HEK293 (cell line): ENCODE data around the gene NAPB.

Experiments used
- CTCF ChIA-PET: fragments of 350-600 bp; formaldehyde crosslinking; extraction: SDS; loops from one replicate; lab custom pipeline; 2021; ENCODE audit warnings: antibody characterized with exemption; lab: Yijun Ruan, JAX
- POLR2A ChIA-PET: fragments of 300-600 bp; formaldehyde crosslinking; extraction: SDS; loops from one replicate; lab custom pipeline; 2020; ENCODE audit warnings: antibody characterized with exemption, inconsistent platforms; lab: Yijun Ruan, JAX
- H3K27ac ChIP-seq: fragments of 200-500 bp; sonication (Bioruptor generic); 2 replicates; pipeline ENCODE4 v1.5.1; 2014; ENCODE audit warnings: low read depth, low read length, control low read depth, inconsistent platforms; ENCODE audit errors: extremely low read depth
- H3K36me3 ChIP-seq, 2 experiments: fragments of 200-500 bp in 1 of 2; sonication (Bioruptor generic) in 1 of 2; 1 replicate in 1 of 2; 2 replicates in 1 of 2; pipeline ENCODE4 v1.5.1; 2014 to 2017; ENCODE audit warnings: inconsistent platforms in 2 of 2, low read length in 2 of 2; ENCODE audit not compliant: control insufficient read depth in 2 of 2, insufficient read depth in 1 of 2
- H3K4me1 ChIP-seq: fragments of 200-500 bp; sonication (Bioruptor generic); 2 replicates; pipeline ENCODE4 v1.5.1; 2014; ENCODE audit warnings: mild to moderate bottlenecking, low read length, inconsistent platforms; ENCODE audit not compliant: control insufficient read depth, insufficient read depth
- H3K4me3 ChIP-seq: 2 replicates; pipeline ENCODE4 v1.5.1; 2011; ENCODE audit warnings: low read depth, mild to moderate bottlenecking, control low read depth, low read length, moderate library complexity
- H3K9me3 ChIP-seq: fragments of 200-500 bp; sonication (Bioruptor generic); 2 replicates; pipeline ENCODE4 v1.5.1; 2014; ENCODE audit warnings: low read depth, low read length, inconsistent platforms; ENCODE audit not compliant: control insufficient read depth, insufficient read depth
- CTCF ChIP-seq: fragments of 450-650 bp; formaldehyde crosslinking; IDR thresholded peaks from 2 replicates; pipeline ENCODE4 v1.5.1; 2016; ENCODE audit warnings: missing biosample characterization, missing genetic modification characterization
- GLI4 ChIP-seq: fragments of 450-650 bp; formaldehyde crosslinking; IDR thresholded peaks from 2 replicates; pipeline ENCODE4 v1.5.1; 2016; ENCODE audit warnings: missing biosample characterization, missing genetic modification characterization
- HOXA7 ChIP-seq: sonication (generic); formaldehyde crosslinking; IDR thresholded peaks from 2 replicates; pipeline ENCODE4 v1.8.1; 2022; ENCODE audit warnings: missing genetic modification reagents, borderline replicate concordance
- HOXD13 ChIP-seq: sonication (generic); formaldehyde crosslinking; IDR thresholded peaks from 2 replicates; pipeline ENCODE4 v1.8.0; 2022; ENCODE audit warnings: missing genetic modification reagents, borderline replicate concordance
- KLF7 ChIP-seq: fragments of 450-650 bp; formaldehyde crosslinking; IDR thresholded peaks from 2 replicates; pipeline ENCODE4 v1.5.1; 2016; ENCODE audit warnings: missing biosample characterization, missing genetic modification characterization, borderline replicate concordance
- KLF8 ChIP-seq: fragments of 450-650 bp; formaldehyde crosslinking; IDR thresholded peaks from 2 replicates; pipeline ENCODE4 v1.5.1; 2016; ENCODE audit warnings: missing biosample characterization, missing genetic modification characterization
- OVOL3 ChIP-seq: fragments of 450-650 bp; formaldehyde crosslinking; IDR thresholded peaks from 2 replicates; pipeline ENCODE4 v1.5.1; 2016; ENCODE audit warnings: missing biosample characterization, missing genetic modification characterization
- SALL2 ChIP-seq: fragments of 450-650 bp; formaldehyde crosslinking; IDR thresholded peaks from 2 replicates; pipeline ENCODE4 v1.5.0; 2017; ENCODE audit warnings: missing biosample characterization, mild to moderate bottlenecking, missing genetic modification characterization, borderline replicate concordance
- SP3 ChIP-seq: fragments of 450-650 bp; formaldehyde crosslinking; IDR thresholded peaks from 2 replicates; pipeline ENCODE4 v1.5.1; 2016; ENCODE audit warnings: missing biosample characterization, missing genetic modification characterization
- TCF7L2 ChIP-seq: IDR thresholded peaks from 2 replicates; pipeline ENCODE4 v1.6.1; 2011; ENCODE audit warnings: low read depth, mild to moderate bottlenecking, inconsistent platforms, low read length, moderate library complexity, borderline replicate concordance
- ZFHX2 ChIP-seq: fragments of 450-650 bp; formaldehyde crosslinking; conservative IDR thresholded peaks from 2 replicates; pipeline ENCODE4 v1.5.1; 2016; ENCODE audit warnings: missing biosample characterization, missing genetic modification characterization
- ZNF132 ChIP-seq: fragments of 450-650 bp; formaldehyde crosslinking; IDR thresholded peaks from 2 replicates; pipeline ENCODE4 v1.5.1; 2017; ENCODE audit warnings: missing biosample characterization, missing genetic modification characterization, borderline replicate concordance
- ZNF155 ChIP-seq: fragments of 450-650 bp; formaldehyde crosslinking; IDR thresholded peaks from 2 replicates; pipeline ENCODE4 v1.5.1; 2016; ENCODE audit warnings: missing biosample characterization, missing genetic modification characterization
- ZNF19 ChIP-seq: fragments of 450-650 bp; formaldehyde crosslinking; IDR thresholded peaks from 2 replicates; pipeline ENCODE4; 2016; ENCODE audit warnings: missing biosample characterization, missing genetic modification characterization, low read depth
- ZNF211 ChIP-seq: fragments of 450-650 bp; formaldehyde crosslinking; IDR thresholded peaks from 2 replicates; pipeline ENCODE4 v1.5.1; 2016; ENCODE audit warnings: low read depth, missing biosample characterization, missing genetic modification characterization
- ZNF23 ChIP-seq: fragments of 450-650 bp; formaldehyde crosslinking; IDR thresholded peaks from 2 replicates; pipeline ENCODE4 v1.5.1; 2016; ENCODE audit warnings: missing biosample characterization, missing genetic modification characterization, borderline replicate concordance
- ZNF24 ChIP-seq: fragments of 450-650 bp; formaldehyde crosslinking; IDR thresholded peaks from 2 replicates; pipeline ENCODE4 v1.5.1; 2016; ENCODE audit warnings: missing biosample characterization, missing genetic modification characterization
- ZNF280C ChIP-seq: fragments of 450-650 bp; formaldehyde crosslinking; IDR thresholded peaks from 2 replicates; pipeline ENCODE4 v1.5.1; 2016; ENCODE audit warnings: missing biosample characterization, missing genetic modification characterization
- ZNF324 ChIP-seq: fragments of 450-650 bp; formaldehyde crosslinking; IDR thresholded peaks from 2 replicates; pipeline ENCODE4 v1.5.1; 2016; ENCODE audit warnings: missing biosample characterization, missing genetic modification characterization
- ZNF335 ChIP-seq: fragments of 450-650 bp; formaldehyde crosslinking; conservative IDR thresholded peaks from 2 replicates; pipeline ENCODE4 v1.5.1; 2016; ENCODE audit warnings: missing biosample characterization, missing genetic modification characterization
- ZNF341 ChIP-seq: fragments of 450-650 bp; formaldehyde crosslinking; IDR thresholded peaks from 2 replicates; pipeline ENCODE4; 2016; ENCODE audit warnings: low read depth, missing biosample characterization, missing genetic modification characterization
- ZNF404 ChIP-seq: fragments of 450-650 bp; formaldehyde crosslinking; IDR thresholded peaks from 2 replicates; pipeline ENCODE4 v1.5.1; 2017; ENCODE audit warnings: missing biosample characterization, missing genetic modification characterization
- ZNF488 ChIP-seq: fragments of 450-650 bp; formaldehyde crosslinking; IDR thresholded peaks from 2 replicates; pipeline ENCODE4 v1.5.1; 2016; ENCODE audit warnings: missing biosample characterization, missing genetic modification characterization
- ZNF560 ChIP-seq: fragments of 450-650 bp; formaldehyde crosslinking; IDR thresholded peaks from 2 replicates; pipeline ENCODE4 v1.5.1; 2017; ENCODE audit warnings: missing biosample characterization, missing genetic modification characterization, borderline replicate concordance
- ZNF571 ChIP-seq: fragments of 450-650 bp; formaldehyde crosslinking; IDR thresholded peaks from 2 replicates; pipeline ENCODE4 v1.5.0; 2017; ENCODE audit warnings: missing biosample characterization, missing genetic modification characterization
- ZNF596 ChIP-seq: fragments of 450-650 bp; IDR thresholded peaks from 2 replicates; pipeline ENCODE4 v1.5.0; 2018; ENCODE audit warnings: missing biosample characterization, mild to moderate bottlenecking, missing genetic modification characterization, moderate library complexity
- ZNF600 ChIP-seq: fragments of 450-650 bp; formaldehyde crosslinking; IDR thresholded peaks from 2 replicates; pipeline ENCODE4 v1.5.1; 2016; ENCODE audit warnings: missing biosample characterization, missing genetic modification characterization
- ZNF645 ChIP-seq: fragments of 450-650 bp; formaldehyde crosslinking; IDR thresholded peaks from 2 replicates; pipeline ENCODE4; 2016; ENCODE audit warnings: missing biosample characterization, missing genetic modification characterization
- ZNF747 ChIP-seq: fragments of 450-650 bp; formaldehyde crosslinking; IDR thresholded peaks from 2 replicates; pipeline ENCODE4 v1.5.1; 2016; ENCODE audit warnings: missing biosample characterization, missing genetic modification characterization
- ZNF792 ChIP-seq: fragments of 450-650 bp; formaldehyde crosslinking; IDR thresholded peaks from 2 replicates; pipeline ENCODE4 v1.5.1; 2016; ENCODE audit warnings: missing biosample characterization, missing genetic modification characterization
- ZSCAN16 ChIP-seq: fragments of 450-650 bp; formaldehyde crosslinking; IDR thresholded peaks from 2 replicates; pipeline ENCODE4 v1.5.1; 2016; ENCODE audit warnings: missing biosample characterization, missing genetic modification characterization

Gene NAPB

GRCh38 chr20:23362392-23363256, 58.7 kb downstream of the NAPB start (continued):
- TF ChIP-seq ZNF280C (tag by site-specific recombination) (no peak), ZNF155 (no peak), SP3 (tag by site-specific recombination) (no peak), ZNF747 (no peak), CTCF (no peak), ZNF645 (tag by site-specific recombination) (no peak), OVOL3 (no peak), HOXD13 (CRISPR knock-in tag) (no peak), GLI4 (tag by site-specific recombination) (no peak), ZNF23 (no peak), ZFHX2 (tag by site-specific recombination) (0 out of 2 replicates have a peak, but pooled peaks have one; percentile 11), HOXA7 (no peak), ZNF341 (tag by site-specific recombination) (peak; percentile 52; the same call in 1 of the 2 replicates), ZNF596 (tag by site-specific recombination) (no peak), ZNF792 (tag by site-specific recombination) (no peak), SALL2 (no peak), ZNF404 (no peak), ZNF335 (peak; percentile 85), ZNF324 (tag by site-specific recombination) (no peak)

- Histone ChIP-seq H3K4me1 (peaks cover 9% of the 10 kb centered on the region; the same call in 1 of the 2 replicates), H3K4me3 (peak within 1 kb of the TSS; percentile 73)
- POLR2A ChIA-PET = interaction anchor here (1.6 kb wide), 2 partner anchors 11 to 60 kb away, joined by 7 to 18 read pairs; partner anchors contain the start of genes NAPB and NXT1
- no peak for TF ChIP-seq ZNF560 (tag by site-specific recombination)
- TF ChIP-seq ZNF211 = no peak
- no peak for TF ChIP-seq ZNF488 (tag by site-specific recombination)
- no peak for TF ChIP-seq ZSCAN16 (tag by site-specific recombination)
- TF ChIP-seq ZNF19 (tag by site-specific recombination) = no peak
- TF ChIP-seq KLF8 (tag by site-specific recombination) = peak; percentile 72; the same call in 1 of the 2 replicates
- TF ChIP-seq TCF7L2 = no peak
- TF ChIP-seq ZNF23 = no peak
- no peak for TF ChIP-seq ZNF132 (tag by site-specific recombination)
- TF ChIP-seq ZNF24 (tag by site-specific recombination) = peak; percentile 53; the same call in 1 of the 2 replicates
- peak; percentile 59 for TF ChIP-seq ZNF600 (tag by site-specific recombination)
- TF ChIP-seq KLF7 (tag by site-specific recombination) = 0 out of 2 replicates have a peak, but pooled peaks have one; percentile 56
- TF ChIP-seq ZNF571 = no peak
- no peak for TF ChIP-seq ZNF747
These were observed 59.6 kb downstream of the NAPB start, which contains the start of gene GZF1 for GRCh38 chr20:23361476-23362391. Gene GZF1 (plus strand): TSS chr20:23362182. CDS start chr20:23364384, 2,202 bp downstream.

More at GRCh38 chr20:23361476-23362391, 59.6 kb downstream of the NAPB start, which contains the start of gene GZF1:
- Histone ChIP-seq H3K27ac (peak within 1 kb of the TSS; percentile 79), H3K9me3 (no peaks in the 10 kb centered on the region), H3K36me3 (peaks cover 0 to 25% of the 10 kb centered on the region in 2 experiments; a peak in 1 of 3 replicates)
- CTCF ChIA-PET = no interaction called here
